ENCODE results near the gene C19orf12. TPM values are rescaled to one million over a fixed set of nuclear protein-coding genes. Genes with fewer than 3 reads are reported as not detected.

Gene C19orf12
- total and polyA plus RNA-seq, 2 of the 13 experiments (the other 11 are each of a cell fraction or from before 2014, with no cell fraction given) = 17.7 to 34.4 TPM

DNA sequence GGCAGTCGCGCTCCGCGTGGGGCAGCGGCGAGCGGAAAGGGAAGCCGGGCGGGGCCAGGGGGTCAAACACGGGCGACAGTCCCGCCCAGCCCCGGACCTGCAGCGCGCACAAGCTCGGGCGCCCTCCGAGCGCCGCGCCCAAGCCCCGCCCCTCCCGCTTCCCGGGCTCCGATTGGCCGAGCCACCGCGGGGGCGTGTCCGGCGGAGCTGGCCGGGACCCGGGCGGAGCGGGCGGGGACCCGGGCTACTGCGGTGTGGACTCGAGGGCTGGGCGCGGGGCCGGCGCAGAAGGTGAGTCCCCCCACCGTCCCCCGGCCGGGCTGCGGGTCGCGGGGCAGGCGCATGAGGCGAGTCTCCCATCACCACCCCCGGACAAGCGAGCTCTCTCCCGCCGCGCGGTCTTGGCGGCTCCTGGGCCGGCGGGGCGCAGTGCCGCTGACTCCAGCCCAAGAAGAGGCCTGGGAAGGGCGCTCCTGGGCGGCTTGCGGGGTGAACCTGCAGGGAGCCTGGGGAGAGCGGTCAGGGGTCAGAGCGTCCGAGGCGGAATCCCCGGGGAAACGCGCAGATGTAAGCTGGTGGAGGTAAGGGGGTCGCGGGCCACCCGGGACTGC, 49.7 kb downstream of the C19orf12 start, which contains the start of gene PLEKHF1 (continued):
- TF ChIP-seq SOX13 (IDR thresholded peaks at IDR 0.05) (no peak), SOX13 (CRISPR knock-in tag; conservative IDR thresholded peaks at IDR 0.05 in 1 of 2, IDR thresholded peaks at IDR 0.05 in 1 of 2) (no peak), PHF20 (CRISPR knock-in tag; IDR thresholded peaks at IDR 0.05) (no peak), ATF7 (IDR thresholded peaks at IDR 0.05) (no peak), ATF7 (CRISPR knock-in tag; IDR thresholded peaks at IDR 0.05) (no peak), ZNF432 (CRISPR knock-in tag; IDR thresholded peaks at IDR 0.05; ENCODE audit: borderline replicate concordance) (no peak), ZFYVE20 (CRISPR knock-in tag; IDR thresholded peaks at IDR 0.05; ENCODE audit: borderline replicate concordance, low read depth) (no peak), ZNF761 (CRISPR knock-in tag; conservative IDR thresholded peaks at IDR 0.05) (no peak), ZNF256 (CRISPR knock-in tag; conservative IDR thresholded peaks at IDR 0.05) (no peak), PHF21A (CRISPR knock-in tag; IDR thresholded peaks at IDR 0.05) (no peak; the same call in 1 of the 2 replicates), ZNF546 (CRISPR knock-in tag; conservative IDR thresholded peaks at IDR 0.05) (no peak), SCMH1 (CRISPR knock-in tag; IDR thresholded peaks at IDR 0.05; ENCODE audit: borderline replicate concordance) (no peak), KLF13 (CRISPR knock-in tag; IDR thresholded peaks at IDR 0.05) (no peak), ZC3H4 (CRISPR knock-in tag; IDR thresholded peaks at IDR 0.05; ENCODE audit: borderline replicate concordance) (no peak), AGO1 (IDR thresholded peaks at IDR 0.05; ENCODE audit: low read depth, low read length, poor library complexity, severe bottlenecking) (no peak), ZNF205 (CRISPR knock-in tag; IDR thresholded peaks at IDR 0.05) (no peak), GLI4 (CRISPR knock-in tag; IDR thresholded peaks at IDR 0.05; ENCODE audit: borderline replicate concordance) (no peak; the same call in 1 of the 2 replicates), CEBPZ (IDR thresholded peaks at IDR 0.05; ENCODE audit: low read length) (no peak), CEBPG (CRISPR knock-in tag; IDR thresholded peaks at IDR 0.05) (no peak), ZNF468 (CRISPR knock-in tag; IDR thresholded peaks at IDR 0.05) (no peak)
- TF ChIP-seq, protein P1, sequence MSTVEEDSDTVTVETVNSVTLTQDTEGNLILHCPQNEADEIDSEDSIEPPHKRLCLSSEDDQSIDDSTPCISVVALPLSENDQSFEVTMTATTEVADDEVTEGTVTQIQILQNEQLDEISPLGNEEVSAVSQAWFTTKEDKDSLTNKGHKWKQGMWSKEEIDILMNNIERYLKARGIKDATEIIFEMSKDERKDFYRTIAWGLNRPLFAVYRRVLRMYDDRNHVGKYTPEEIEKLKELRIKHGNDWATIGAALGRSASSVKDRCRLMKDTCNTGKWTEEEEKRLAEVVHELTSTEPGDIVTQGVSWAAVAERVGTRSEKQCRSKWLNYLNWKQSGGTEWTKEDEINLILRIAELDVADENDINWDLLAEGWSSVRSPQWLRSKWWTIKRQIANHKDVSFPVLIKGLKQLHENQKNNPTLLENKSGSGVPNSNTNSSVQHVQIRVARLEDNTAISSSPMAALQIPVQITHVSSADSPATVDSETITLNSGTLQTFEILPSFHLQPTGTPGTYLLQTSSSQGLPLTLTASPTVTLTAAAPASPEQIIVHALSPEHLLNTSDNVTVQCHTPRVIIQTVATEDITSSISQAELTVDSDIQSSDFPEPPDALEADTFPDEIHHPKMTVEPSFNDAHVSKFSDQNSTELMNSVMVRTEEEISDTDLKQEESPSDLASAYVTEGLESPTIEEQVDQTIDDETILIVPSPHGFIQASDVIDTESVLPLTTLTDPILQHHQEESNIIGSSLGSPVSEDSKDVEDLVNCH (CRISPR knock-in tag; IDR thresholded peaks at IDR 0.05) = no peak
- TF ChIP-seq, protein P2, sequence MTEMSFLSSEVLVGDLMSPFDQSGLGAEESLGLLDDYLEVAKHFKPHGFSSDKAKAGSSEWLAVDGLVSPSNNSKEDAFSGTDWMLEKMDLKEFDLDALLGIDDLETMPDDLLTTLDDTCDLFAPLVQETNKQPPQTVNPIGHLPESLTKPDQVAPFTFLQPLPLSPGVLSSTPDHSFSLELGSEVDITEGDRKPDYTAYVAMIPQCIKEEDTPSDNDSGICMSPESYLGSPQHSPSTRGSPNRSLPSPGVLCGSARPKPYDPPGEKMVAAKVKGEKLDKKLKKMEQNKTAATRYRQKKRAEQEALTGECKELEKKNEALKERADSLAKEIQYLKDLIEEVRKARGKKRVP (CRISPR knock-in tag; IDR thresholded peaks at IDR 0.05) = no peak
